HPDE6-E6E7 (cell line): ENCODE measurements around the gene DDHD1.
A peak's percentile ranks its signal among the peaks of the same experiment; 100 is the strongest.
"Not testable (repeated sequence)": the region's sequence is repeated elsewhere in the genome, so short reads cannot be mapped to it uniquely, and the experiment has no call there.

Source experiments
- DNase-seq: peaks from one replicate; pipeline ENCODE4 v3.0.0; 2011; ENCODE audit warnings: missing footprints; ENCODE audit errors: extremely low spot score

Gene DDHD1

GRCh38 chr14:53152887-53153701 is at the start of gene DDHD1:
TSS of gene DDHD1 (minus strand) at chr14:53153323. CDS start at chr14:53153098, 225 bp downstream.
- DNase-seq, result peak; percentile 54

GRCh38 chr14:53195949-53196348 is 42.8 kb upstream of the DDHD1 start:
- DNase-seq, result no peak

GRCh38 chr14:53193193-53193592 is 40.1 kb upstream of the DDHD1 start:
- no peak for DNase-seq

GRCh38 chr14:53192052-53192760 is 39.1 kb upstream of the DDHD1 start:
- DNase-seq, result no peak

GRCh38 chr14:53190938-53191337 is 37.8 kb upstream of the DDHD1 start:
- DNase-seq, result no peak

- DNase-seq, result no peak
These were observed 34.9 kb upstream of the DDHD1 start for GRCh38 chr14:53187921-53188463.

- no peak for DNase-seq
These were observed 33.4 kb upstream of the DDHD1 start for GRCh38 chr14:53186532-53186931.

- no peak for DNase-seq
These were observed 30.5 kb upstream of the DDHD1 start for GRCh38 chr14:53183611-53184010.

- DNase-seq, result no peak
These were observed 29.9 kb upstream of the DDHD1 start for GRCh38 chr14:53183056-53183455.

GRCh38 chr14:53181463-53182081 is 28.4 kb upstream of the DDHD1 start:
- DNase-seq, result not testable (repeated sequence)

- no peak for DNase-seq
These were observed 27.4 kb upstream of the DDHD1 start for GRCh38 chr14:53180272-53181221.

- DNase-seq, result not testable (repeated sequence)
These were observed 26.4 kb upstream of the DDHD1 start for GRCh38 chr14:53179486-53180005.

- no peak for DNase-seq
These were observed 22.3 kb upstream of the DDHD1 start for GRCh38 chr14:53175375-53175774.

GRCh38 chr14:53174918-53175317 is 21.8 kb upstream of the DDHD1 start:
- no peak for DNase-seq

GRCh38 chr14:53168786-53169185 is 15.7 kb upstream of the DDHD1 start:
- DNase-seq, result no peak

GRCh38 chr14:53167602-53168328 is 14.6 kb upstream of the DDHD1 start:
- DNase-seq, result no peak

- DNase-seq, result no peak
These were observed 8.8 kb upstream of the DDHD1 start for GRCh38 chr14:53161758-53162435.

GRCh38 chr14:53156238-53156637 is 3.1 kb upstream of the DDHD1 start:
- DNase-seq, result no peak

- DNase-seq, result no peak
These were observed 584 bp upstream of the DDHD1 start for GRCh38 chr14:53153702-53154112.
